HG02623 (cell line): ENCODE measurements around the gene KCNH3.
A peak's percentile ranks its signal among the peaks of the same experiment; 100 is the strongest.

ENCODE experiments used
- ATAC-seq: cut with Tn5 transposase; IDR thresholded peaks from one replicate; pipeline ENCODE4 v1.9.1; 2021; ENCODE audit warnings: moderate library complexity; ENCODE audit not compliant: unreplicated experiment

Gene KCNH3

DNA sequence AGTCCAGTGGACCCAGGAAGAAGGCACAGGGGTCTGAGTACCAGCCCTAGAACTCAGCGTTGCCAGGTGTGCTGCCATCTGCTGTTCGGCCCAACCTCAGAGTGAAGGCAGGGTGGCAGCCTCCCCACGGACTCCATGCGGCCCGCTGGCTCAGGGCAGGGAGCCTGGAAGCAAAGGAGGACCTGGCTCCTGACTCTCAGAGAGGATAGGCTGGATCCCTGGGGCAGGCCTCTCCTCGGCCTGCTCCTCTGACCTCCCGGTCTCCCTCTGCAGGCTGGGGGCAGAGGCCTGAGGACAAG, 19.0 kb downstream of the KCNH3 start:
- ATAC-seq = no peak

DNA sequence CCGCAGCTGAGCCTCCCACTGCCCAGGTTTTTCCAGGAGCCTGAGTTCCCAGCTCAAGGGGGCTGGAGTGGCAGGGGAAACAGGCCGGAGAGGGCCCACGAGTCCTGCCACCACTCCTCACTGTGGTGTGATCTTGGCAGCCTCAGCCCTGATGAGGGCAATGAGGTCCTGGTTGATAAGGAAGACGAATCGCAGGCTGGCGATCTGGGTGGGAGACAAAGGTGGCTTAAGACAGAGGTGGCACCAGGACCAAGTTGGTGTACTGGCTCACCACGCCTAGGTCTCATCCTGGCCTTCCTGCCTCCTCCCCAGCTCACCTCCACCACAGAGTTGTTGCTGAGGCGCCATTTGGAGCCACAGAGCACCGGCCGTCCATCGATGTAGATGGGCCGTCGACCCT, 19.7 kb downstream of the KCNH3 start:
- no peak for ATAC-seq

DNA sequence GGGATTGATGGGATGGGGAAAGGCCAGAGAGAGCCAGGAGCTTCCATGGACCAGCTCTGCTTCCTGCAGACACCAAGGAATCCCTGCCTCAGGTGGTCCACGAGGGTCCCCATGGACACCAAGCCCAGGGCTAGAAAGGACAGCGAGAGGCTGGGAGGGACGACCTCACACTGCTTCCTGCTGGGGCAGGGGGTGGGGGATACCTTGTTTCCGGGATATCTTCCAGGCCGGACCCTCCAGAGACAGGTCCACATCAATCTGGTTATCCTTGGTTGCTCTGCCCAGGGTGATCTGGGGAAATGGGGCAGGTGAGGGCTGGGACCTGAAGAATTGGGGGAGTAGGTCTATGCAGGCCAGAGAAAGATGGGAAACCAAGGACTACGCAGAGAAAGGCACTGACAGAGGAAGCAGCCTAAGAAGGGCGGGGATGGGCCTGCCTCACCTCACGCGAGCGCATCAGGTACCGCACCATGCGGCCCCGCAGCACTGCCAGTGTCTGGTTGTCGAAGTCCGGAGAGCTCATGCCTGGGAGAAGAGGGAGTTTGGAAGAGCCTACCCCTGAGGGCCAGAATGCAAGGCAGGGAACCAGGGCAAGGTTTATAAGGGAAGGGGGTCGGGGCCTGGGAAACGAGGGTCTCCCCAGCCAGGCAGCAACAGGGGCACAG, 20.3 kb downstream of the KCNH3 start:
- ATAC-seq = no peak

- no peak for ATAC-seq
These were observed 21.9 kb downstream of the KCNH3 start for GRCh38 chr12:49560695-49561094.

- no peak for ATAC-seq
These were observed 23.4 kb downstream of the KCNH3 start for GRCh38 chr12:49562233-49562632.

DNA sequence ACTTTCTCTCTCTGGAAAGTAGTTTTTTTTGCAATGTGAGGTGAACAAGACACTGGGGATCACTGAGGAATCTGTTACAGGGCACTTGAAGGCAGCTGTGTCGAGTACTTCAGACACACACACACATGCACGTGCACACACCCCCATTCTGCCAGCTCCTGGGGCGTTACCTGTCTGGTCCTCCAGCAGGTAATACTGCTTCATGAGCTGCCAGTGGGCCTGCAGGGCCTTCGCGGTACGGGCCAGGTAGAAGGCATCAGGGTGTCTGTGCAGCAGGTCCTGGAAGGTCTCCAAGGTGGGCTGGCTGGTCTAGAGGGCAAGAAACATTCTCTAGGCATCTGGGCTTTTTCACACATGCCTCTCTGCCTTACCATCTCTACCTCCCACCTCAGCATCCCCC, 24.0 kb downstream of the KCNH3 start:
- no peak for ATAC-seq

DNA sequence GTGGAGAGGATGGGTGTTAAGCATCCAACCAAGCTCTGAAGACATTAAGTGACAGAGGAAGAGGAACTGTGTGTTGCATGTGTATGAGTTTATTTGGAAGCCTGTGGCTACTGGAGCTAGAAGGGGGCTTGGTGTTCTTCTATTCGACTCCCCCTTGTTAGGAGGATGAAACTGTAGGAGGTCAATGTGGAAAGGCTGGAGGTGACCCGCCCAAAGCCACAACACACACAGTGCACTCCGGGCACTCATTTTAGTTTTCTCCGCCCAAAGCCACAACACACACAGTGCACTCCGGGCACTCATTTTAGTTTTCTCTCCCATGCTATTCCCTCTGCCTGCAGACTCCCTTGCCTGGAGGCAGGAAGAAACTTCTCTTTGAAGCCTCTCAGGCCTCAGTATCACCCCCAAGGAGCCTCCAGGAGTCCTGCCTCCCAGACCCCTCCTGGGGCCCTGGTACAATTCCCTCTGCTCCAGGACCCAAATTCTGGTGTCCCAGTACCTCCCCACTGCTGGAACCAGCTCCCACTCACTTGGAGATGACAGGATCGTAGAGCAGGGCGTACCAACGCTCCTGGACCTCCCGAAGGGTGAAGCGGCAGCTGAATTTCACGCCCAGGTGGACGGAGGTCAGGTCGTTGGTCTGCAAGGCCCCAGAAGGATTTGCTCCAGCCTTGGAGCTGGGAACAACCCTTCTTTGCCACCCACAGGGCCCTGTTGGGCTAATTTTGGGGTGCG, 25.3 kb downstream of the KCNH3 start:
- no peak for ATAC-seq

DNA sequence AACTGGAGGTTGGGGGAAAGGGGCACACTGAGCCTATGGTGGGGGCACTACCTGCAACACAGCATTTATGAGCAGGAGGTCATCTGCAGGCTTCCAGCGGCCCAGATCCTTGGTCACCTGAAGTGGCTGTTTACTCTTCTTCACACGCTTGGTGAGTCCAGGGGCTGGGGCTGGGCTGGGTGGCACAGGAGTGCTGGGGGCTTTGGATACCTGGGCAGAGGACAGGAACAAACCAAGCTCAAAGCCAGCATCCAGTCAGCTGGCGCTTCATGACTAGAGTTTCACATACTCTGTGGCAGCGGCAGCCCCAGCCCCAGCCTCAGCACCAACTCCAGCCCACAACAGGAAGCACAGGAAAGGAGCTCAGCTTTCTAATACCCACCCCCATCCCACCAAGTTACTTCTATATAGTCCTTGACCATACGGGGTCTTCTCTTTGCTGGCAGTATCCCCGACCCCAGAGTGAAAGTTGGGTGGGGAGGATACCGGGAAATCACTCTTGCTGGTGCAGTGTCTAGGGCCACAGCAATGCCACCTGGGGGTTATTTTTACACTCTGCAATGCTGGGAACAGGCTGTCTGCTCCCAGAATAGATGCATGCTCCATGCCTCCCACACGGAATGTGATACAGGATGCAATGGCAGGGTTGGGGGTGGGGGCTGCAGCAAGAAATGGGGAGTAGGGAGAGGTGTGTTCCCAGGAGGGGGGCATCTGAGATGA, 26.0 kb downstream of the KCNH3 start:
- ATAC-seq = no peak

GRCh38 chr12:49565406-49566265, 26.8 kb downstream of the KCNH3 start:
- ATAC-seq = no peak

DNA sequence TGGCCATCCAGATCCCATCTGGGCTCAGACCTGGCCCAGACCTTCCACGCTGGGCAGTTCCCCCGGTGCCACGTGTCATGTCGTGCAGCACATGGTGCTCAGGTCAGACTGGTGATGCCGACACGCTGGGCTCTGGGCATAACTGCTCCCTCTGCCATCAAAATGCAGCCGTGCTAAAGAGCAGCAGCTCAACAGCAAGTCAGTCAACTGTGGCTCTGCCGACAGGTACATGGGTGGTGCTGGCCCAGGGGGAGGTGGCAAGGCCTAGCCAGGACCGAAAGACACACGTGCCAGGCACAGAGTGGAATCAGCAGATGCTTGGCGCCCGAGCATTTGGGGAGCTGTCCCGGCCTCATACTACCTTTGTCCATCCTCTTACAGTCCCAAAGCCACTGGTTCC, 27.5 kb downstream of the KCNH3 start:
- no peak for ATAC-seq

- peak; percentile 3 for ATAC-seq
These were observed 28.4 kb downstream of the KCNH3 start for GRCh38 chr12:49567302-49567610.

- peak; percentile 74 for ATAC-seq
These were observed 29.0 kb downstream of the KCNH3 start, which contains the start of gene MCRS1 for GRCh38 chr12:49567611-49568441. TSS of gene MCRS1 (minus strand) at chr12:49568142. CDS start at chr12:49566731, 1,411 bp downstream.

GRCh38 chr12:49568442-49569162, 29.8 kb downstream of the KCNH3 start:
- ATAC-seq = peak; percentile 11

GRCh38 chr12:49577589-49578315, 38.9 kb downstream of the KCNH3 start:
- ATAC-seq = no peak

- ATAC-seq = no peak
These were observed 39.8 kb downstream of the KCNH3 start for GRCh38 chr12:49578471-49579112.

DNA sequence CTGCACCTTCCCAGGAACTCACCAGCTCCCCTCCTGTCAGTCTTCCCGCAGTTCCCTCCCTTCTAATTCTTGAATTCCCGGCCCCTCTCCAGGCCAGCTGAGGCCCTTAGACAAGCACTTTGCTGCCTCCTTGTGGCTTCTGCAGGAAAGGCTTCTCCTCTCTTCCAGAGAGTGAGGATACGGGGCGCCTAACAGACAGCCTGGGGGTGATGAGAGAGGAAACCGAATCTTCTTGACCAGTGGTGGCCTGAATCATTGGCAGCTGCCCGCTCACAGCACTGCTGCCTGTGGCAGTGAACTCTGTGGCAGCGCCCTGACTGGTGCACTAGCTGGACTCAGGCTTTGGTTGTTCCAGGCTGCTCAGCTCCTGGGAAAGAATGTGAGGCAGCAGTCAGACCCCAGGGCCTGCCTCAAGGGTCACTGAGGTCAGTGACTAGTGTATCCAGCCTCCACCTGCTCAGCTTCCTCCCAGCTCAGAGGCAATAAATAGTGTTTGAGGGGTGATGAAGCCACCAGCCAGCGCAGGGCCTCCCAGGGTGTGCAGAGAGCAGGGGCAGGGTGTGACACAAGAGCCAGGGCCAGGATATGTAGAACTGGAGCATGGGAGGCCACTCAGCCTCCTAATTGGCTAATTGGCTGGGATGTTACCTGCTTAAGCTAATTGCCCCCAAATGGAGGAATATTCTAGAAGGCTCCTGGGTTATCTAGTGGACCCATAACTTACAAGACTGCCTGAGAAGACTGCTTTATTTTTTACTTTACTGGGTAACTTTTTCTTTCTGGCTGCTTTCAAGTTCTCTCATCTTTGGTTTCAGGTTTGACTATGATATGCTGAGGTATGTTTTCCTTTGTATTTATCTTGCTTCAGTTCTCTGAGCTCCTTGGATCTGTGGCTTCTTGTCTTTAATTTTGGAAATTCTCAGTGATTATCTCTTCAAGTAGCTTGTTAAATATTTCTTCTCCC, 42.0 kb downstream of the KCNH3 start:
- ATAC-seq = no peak

GRCh38 chr12:49582201-49582600, 43.4 kb downstream of the KCNH3 start:
- ATAC-seq = no peak

- ATAC-seq = no peak
These were observed 44.0 kb downstream of the KCNH3 start for GRCh38 chr12:49582850-49583249.
